Colonic mucosa (tissue), 4 donors: Measurements from ENCODE around the gene HDAC1. TPM values are rescaled to one million over a fixed set of nuclear protein-coding genes. Genes with fewer than 3 reads are reported as not detected.

Source experiments
- DNase-seq: peaks from one replicate; pipeline ENCODE4 v3.0.0-alpha.2; 2020
- H3K27ac ChIP-seq: fragments of 200-600 bp; one replicate; pipeline ENCODE4 v1.8.0; 2021
- H3K27me3 ChIP-seq: fragments of 200-600 bp; one replicate; pipeline ENCODE4 v1.8.0; 2021
- H3K36me3 ChIP-seq: fragments of 200-600 bp; one replicate; pipeline ENCODE4 v1.8.0; 2021
- H3K4me1 ChIP-seq: fragments of 200-600 bp; one replicate; pipeline ENCODE4 v1.8.0; 2021; ENCODE audit warnings: mild to moderate bottlenecking
- H3K4me3 ChIP-seq: fragments of 200-600 bp; one replicate; pipeline ENCODE4 v1.8.0; 2021
- H3K9ac ChIP-seq, 2 donors: one replicate each; pipeline ENCODE4 v1.7.0; 2013; ENCODE audit warnings: control low read depth in 2 of 2, low read depth in 2 of 2, low read length in 2 of 2
- H3K9me3 ChIP-seq: fragments of 200-600 bp; one replicate; pipeline ENCODE4 v1.8.0; 2021
- intact Hi-C: fragments of 100-400 bp; cut with DNase I; formaldehyde crosslinking; loops from one replicate; pipeline ENCODE4 v1.14.1; 2022
- total RNA-seq, 2 donors: library from RNA; stranded (reverse); fragmentation: NEBNext Ultra II Directional in 1 of 2; extraction: Animal tissue kit (Norgen Biotek cat#: 25700) in 1 of 2; gene quantifications; one replicate each; pipeline ENCODE4 v1.2.1, GENCODE V29; 2021
- TF ChIP-seq, protein P1 (sequence below): fragments of 200-600 bp; IDR thresholded peaks from one replicate; pipeline ENCODE4 v1.8.0; 2022; ENCODE audit warnings: antibody characterized with exemption, mild to moderate bottlenecking
- donor health status: healthy.
- donor health status: DM: no; HTN: no; CAD: no.
- donor health status: DM: no; HTN: no; CAD: no.

The HDAC1 gene
- total RNA-seq, 2 donors from 2014 or later = 226 to 291 TPM

DNA sequence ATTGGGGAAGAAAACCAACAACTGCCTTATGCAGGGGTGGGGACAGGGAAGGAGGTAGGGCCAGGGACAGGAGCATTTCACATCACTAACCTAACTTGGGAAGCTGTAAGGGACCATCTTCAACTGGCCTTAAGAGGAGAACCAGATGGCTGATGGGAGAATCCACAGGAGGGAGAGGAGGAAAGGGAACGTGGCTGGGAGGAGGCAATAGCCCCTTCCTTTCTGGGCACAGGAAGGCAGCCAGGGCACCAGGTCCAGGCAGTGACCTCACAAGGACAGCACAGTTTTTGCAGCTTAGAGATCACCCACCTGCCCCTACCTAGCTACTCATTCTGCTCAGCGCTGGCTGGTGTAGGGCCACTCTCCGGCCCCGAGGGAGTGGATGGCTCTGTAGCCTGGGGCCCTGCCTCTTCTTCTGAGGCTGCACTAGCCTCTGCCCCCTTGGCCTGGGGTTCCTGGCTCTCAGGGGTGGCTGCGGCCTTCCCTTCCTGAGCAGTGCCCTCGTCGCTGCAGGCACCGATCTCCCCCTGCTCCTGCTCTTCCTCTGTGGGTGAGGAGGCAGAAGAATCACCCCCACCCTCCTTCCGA lies 42.5 kb downstream of the HDAC1 start:
- peak overlapping the region; percentile 56 for H3K27ac ChIP-seq
- H3K36me3 ChIP-seq = peaks cover 8% of the 10 kb centered on the region
- intact Hi-C loops = loop anchor here (10.0 kb wide), 1 partner anchor 90 kb away; the partner anchor contains the start of gene FAM167B

DNA sequence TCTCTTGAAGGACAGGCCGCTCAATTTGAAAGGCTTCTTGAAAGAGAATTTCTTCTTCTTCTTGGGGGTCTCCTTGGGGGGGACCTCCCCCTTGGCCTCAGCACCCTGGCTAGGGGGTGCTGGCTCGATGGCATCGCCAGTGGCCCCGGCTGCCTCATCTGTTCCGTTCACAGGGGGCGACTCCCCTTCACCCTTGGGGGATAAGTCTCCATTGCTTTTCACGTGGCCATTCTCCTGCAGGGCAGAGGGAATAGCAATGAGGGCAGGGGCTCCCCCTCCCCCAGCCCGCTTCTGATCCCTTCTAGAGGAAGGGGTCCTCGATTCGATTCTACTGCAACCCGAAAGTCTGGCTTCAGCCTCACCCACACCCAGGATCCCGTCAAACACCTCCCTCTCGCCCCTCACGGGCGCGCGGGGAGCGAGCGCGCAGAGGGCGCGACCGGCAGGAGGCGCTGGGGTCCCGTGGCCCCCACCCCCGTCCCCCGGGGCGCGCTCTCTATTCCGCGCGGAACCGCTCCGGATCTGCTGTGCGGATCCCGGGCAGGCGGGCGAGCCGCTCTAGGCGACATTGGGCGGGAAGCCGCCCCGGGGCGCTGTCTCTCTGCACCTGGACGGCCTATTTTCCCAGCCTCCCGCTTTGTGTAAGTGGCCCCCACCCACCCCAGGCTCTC lies 43.1 kb downstream of the HDAC1 start:
- DNase-seq = peak; percentile 54
- Histone ChIP-seq H3K36me3 (peaks cover 8% of the 10 kb centered on the region), H3K4me1 (peaks cover 36% of the 10 kb centered on the region), H3K9ac (peak overlapping the region; percentile 70 to 92), H3K9me3 (no peaks in the 10 kb centered on the region), H3K27me3 (no peaks in the 10 kb centered on the region), H3K27ac (peak overlapping the region; percentile 56), H3K4me3 (peak overlapping the region; percentile 68)
- TF ChIP-seq, protein P1, sequence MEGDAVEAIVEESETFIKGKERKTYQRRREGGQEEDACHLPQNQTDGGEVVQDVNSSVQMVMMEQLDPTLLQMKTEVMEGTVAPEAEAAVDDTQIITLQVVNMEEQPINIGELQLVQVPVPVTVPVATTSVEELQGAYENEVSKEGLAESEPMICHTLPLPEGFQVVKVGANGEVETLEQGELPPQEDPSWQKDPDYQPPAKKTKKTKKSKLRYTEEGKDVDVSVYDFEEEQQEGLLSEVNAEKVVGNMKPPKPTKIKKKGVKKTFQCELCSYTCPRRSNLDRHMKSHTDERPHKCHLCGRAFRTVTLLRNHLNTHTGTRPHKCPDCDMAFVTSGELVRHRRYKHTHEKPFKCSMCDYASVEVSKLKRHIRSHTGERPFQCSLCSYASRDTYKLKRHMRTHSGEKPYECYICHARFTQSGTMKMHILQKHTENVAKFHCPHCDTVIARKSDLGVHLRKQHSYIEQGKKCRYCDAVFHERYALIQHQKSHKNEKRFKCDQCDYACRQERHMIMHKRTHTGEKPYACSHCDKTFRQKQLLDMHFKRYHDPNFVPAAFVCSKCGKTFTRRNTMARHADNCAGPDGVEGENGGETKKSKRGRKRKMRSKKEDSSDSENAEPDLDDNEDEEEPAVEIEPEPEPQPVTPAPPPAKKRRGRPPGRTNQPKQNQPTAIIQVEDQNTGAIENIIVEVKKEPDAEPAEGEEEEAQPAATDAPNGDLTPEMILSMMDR = peak; percentile 73
- intact Hi-C loops = loop anchor here (10.0 kb wide), 1 partner anchor 90 kb away; the partner anchor contains the start of gene FAM167B

More for the DNA sequence above, 42.5 kb downstream of the HDAC1 start:
- TF ChIP-seq, protein P1 = no peak
- Histone ChIP-seq H3K4me1 (peaks cover 36% of the 10 kb centered on the region), H3K9ac (peak overlapping the region in 1 of 2 donors; percentile 92), H3K9me3 (no peaks in the 10 kb centered on the region), H3K27me3 (no peaks in the 10 kb centered on the region), H3K4me3 (peak overlapping the region; percentile 68)
- DNase-seq = no peak

DNA sequence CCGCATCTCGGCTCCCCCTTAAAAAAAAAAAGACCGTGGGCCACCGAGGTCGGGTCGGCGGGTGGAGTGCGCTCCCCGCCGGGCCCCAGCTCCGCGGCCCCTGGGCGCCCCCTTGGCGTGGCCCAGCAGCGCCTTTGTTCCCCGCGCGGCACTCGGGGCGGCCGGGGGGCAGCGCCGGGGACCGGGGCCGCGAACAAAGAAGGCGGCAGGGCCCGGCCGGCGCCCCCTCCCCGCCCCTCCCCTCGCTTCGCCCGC lies 43.6 kb downstream of the HDAC1 start:
- Histone ChIP-seq H3K9ac (peak overlapping the region; percentile 70 to 92), H3K27ac (peak overlapping the region; percentile 56)
- intact Hi-C loops = loop anchor here (10.0 kb wide), 1 partner anchor 91 kb away; the partner anchor contains the start of gene FAM167B

DNA sequence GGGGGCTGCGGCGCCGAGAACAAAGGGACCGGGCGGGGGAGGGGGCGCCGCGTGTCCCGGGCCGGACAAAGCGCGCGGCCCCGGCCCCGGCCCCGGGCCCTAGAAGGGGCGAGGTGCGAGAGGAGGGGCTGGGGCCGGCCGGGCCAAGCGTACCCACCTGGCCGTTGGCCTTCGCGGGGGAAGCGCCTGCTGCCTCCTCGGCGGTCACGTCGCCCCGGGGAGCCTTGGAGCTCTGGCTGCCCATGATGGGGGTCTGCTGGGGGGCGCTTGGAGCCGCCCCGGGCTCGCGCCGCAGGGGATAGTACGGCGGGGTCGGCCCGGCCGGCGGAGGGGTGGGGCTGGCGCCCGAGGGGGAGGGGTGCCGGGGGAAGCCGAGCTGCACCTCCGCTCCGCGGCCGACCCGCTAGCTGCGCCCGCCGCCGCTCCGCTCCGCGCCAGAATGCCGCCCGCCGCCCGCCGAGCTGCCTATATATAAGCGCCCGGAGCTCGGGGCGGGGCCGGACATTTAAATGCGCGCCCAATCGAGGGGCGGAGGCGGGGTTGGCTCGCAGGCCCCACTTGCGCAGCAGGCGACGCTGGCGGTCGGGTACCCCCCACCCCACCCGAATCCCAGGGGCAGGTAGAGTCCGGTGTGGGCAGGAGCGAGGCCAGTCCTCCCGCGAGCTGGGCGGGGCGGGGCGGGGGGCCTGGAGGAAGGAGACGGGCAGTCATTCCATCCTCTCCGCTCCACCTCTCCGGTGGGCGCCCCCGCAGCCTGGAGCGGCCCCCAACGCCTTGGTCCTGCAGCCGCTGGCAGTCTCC lies 44.1 kb downstream of the HDAC1 start, which contains the start of gene MARCKSL1:
MARCKSL1 (minus strand) TSS at position 444 of the 801 bp plus-strand sequence; CDS start at position 244, 200 bp downstream.
- intact Hi-C loops = loop anchor here (10.0 kb wide), 1 partner anchor 91 kb away; the partner anchor contains the start of gene FAM167B
- DNase-seq = peak; percentile 85
- Histone ChIP-seq H3K4me3 (peak within 1 kb of the TSS; percentile 68), H3K4me1 (peaks cover 36% of the 10 kb centered on the region), H3K27ac (peak within 1 kb of the TSS; percentile 56), H3K9me3 (no peaks in the 10 kb centered on the region), H3K36me3 (peaks cover 8% of the 10 kb centered on the region), H3K27me3 (no peaks in the 10 kb centered on the region), H3K9ac (peak within 1 kb of the TSS; percentile 70 to 92)
- TF ChIP-seq, protein P1 = no peak

More for the DNA sequence above, 43.6 kb downstream of the HDAC1 start:
- DNase-seq = no peak
- H3K27me3 ChIP-seq = no peaks in the 10 kb centered on the region
- H3K9me3 ChIP-seq = no peaks in the 10 kb centered on the region
- TF ChIP-seq, protein P1 = no peak
- peak overlapping the region; percentile 68 for H3K4me3 ChIP-seq
- peaks cover 8% of the 10 kb centered on the region for H3K36me3 ChIP-seq
- peaks cover 36% of the 10 kb centered on the region for H3K4me1 ChIP-seq

DNA sequence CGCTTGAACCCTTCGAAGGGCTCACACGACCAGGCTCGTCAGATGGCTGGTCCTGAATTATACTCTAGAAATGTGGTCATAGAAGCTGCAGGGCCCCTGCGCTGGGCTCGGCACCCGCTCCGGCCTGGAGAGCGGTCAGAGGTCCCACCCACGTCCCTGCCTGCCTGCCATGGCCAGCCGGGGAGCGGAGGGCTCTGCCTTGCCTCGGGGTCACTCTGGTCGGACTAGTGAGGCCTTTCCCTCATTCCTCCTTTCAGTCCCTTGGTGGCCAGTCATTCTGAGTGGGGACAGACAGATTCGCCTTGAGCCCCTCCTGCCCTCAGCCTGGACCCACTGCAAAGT lies 44.7 kb downstream of the HDAC1 start:
- intact Hi-C loops = loop anchor here (10.0 kb wide), 1 partner anchor 92 kb away; the partner anchor contains the start of gene FAM167B
- no peak overlapping the region for H3K27ac ChIP-seq
- H3K36me3 ChIP-seq = peaks cover 8% of the 10 kb centered on the region
- H3K27me3 ChIP-seq = no peaks in the 10 kb centered on the region
- H3K9ac ChIP-seq = peak overlapping the region; percentile 3 to 52
- no peak for DNase-seq
- TF ChIP-seq, protein P1 = no peak
- H3K4me3 ChIP-seq = peak overlapping the region; percentile 68
- no peaks in the 10 kb centered on the region for H3K9me3 ChIP-seq
- peaks cover 36% of the 10 kb centered on the region for H3K4me1 ChIP-seq
